Mucosa of descending colon (tissue), 3 donors: Measurements from ENCODE around the gene LINC01488. TPM values are rescaled to one million over a fixed set of nuclear protein-coding genes. Genes with fewer than 3 reads are reported as not detected.

Experiments
- ATAC-seq: fragments of 200-7000 bp; cut with Tn5 transposase; one replicate; pipeline ENCODE4 v1.9.1; 2020; ENCODE audit warnings: mild to moderate bottlenecking, moderate library complexity
- DNase-seq, 3 donors: peaks; one replicate each; pipeline ENCODE4 v3.0.0-alpha.2; 2020
- H3K36me3 ChIP-seq: fragments of 200-600 bp; one replicate; pipeline ENCODE4 v1.8.0; 2021; ENCODE audit warnings: low read depth, mild to moderate bottlenecking
- H3K4me1 ChIP-seq: fragments of 200-600 bp; one replicate; pipeline ENCODE4 v1.8.0; 2021; ENCODE audit warnings: low read depth, mild to moderate bottlenecking
- H3K4me3 ChIP-seq: fragments of 200-600 bp; one replicate; pipeline ENCODE4 v1.8.0; 2021; ENCODE audit warnings: mild to moderate bottlenecking
- H3K9me3 ChIP-seq: fragments of 200-600 bp; one replicate; pipeline ENCODE4 v1.8.0; 2021; ENCODE audit warnings: mild to moderate bottlenecking
- intact Hi-C, 2 donors: fragments of 100-400 bp; cut with DNase I in 1 of 2; cut with micrococcal nuclease in 1 of 2; formaldehyde crosslinking; loops; one replicate each; pipeline versions ENCODE4 v1.11.0 to v1.11.1; 2022; cut with DNase I, micrococcal nuclease
- total RNA-seq, 3 donors: library from RNA; stranded (reverse); fragmentation: NEBNext Ultra II Directional in 2 of 3; extraction: Animal tissue kit (Norgen Biotek cat#: 25700) in 2 of 3; gene quantifications; one replicate each; pipeline versions ENCODE4 v1.2.1 to v1.2.4, GENCODE V29; 2021 to 2023
- TF ChIP-seq, protein P1 (sequence below): fragments of 200-600 bp; IDR thresholded peaks from one replicate; pipeline ENCODE4 v1.8.0; 2022; ENCODE audit warnings: antibody characterized with exemption, mild to moderate bottlenecking
- donor health status: DM: no; HTN: no; CAD: no; lungs with moderate emphysema.
- donor health status: DM: no; HTN: no; CAD: no.
- donor health status: DM: no; HTN: yes; CAD: no.

LINC01488 gene
- total RNA-seq, 3 donors from 2014 or later, result not detected

- intact Hi-C loops, result no loop called here
- Histone ChIP-seq H3K4me3 (no peak overlapping the region), H3K36me3 (no peaks in the 10 kb centered on the region), H3K9me3 (no peaks in the 10 kb centered on the region), H3K4me1 (peaks cover 14% of the 10 kb centered on the region)
- DNase-seq, result no peak
- ATAC-seq, result no peak
- TF ChIP-seq, protein P1, sequence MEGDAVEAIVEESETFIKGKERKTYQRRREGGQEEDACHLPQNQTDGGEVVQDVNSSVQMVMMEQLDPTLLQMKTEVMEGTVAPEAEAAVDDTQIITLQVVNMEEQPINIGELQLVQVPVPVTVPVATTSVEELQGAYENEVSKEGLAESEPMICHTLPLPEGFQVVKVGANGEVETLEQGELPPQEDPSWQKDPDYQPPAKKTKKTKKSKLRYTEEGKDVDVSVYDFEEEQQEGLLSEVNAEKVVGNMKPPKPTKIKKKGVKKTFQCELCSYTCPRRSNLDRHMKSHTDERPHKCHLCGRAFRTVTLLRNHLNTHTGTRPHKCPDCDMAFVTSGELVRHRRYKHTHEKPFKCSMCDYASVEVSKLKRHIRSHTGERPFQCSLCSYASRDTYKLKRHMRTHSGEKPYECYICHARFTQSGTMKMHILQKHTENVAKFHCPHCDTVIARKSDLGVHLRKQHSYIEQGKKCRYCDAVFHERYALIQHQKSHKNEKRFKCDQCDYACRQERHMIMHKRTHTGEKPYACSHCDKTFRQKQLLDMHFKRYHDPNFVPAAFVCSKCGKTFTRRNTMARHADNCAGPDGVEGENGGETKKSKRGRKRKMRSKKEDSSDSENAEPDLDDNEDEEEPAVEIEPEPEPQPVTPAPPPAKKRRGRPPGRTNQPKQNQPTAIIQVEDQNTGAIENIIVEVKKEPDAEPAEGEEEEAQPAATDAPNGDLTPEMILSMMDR, result no peak
Observed at GRCh38 chr11:69482322-69482721, 859 bp downstream of the LINC01488 start.

DNA sequence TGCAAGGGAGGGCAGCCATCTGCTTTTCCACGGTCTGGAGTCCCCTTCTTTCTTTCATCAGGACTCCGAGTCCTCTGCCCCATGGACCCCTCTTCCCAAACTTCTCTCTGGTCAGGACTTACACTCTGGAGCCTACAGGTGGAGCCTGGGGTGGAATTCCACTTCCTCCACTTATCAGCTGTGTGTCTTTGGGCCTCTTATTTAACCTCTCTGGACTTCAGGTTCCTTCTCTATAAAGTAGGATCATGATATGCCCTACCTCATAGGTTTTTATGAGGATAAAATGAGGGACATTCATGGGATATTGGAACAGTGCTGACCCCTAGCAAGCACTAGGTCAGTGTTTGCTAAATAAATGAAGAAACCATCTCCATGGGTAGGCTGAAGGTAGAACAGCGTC is 1.7 kb downstream of the LINC01488 start:
- peak in 1 of 3 donors; percentile 10 for DNase-seq
- no peaks in the 10 kb centered on the region for H3K9me3 ChIP-seq
- H3K4me3 ChIP-seq, result no peak overlapping the region
- H3K36me3 ChIP-seq, result no peaks in the 10 kb centered on the region
- TF ChIP-seq, protein P1, result no peak
- ATAC-seq, result no peak
- peaks cover 14% of the 10 kb centered on the region for H3K4me1 ChIP-seq
- intact Hi-C loops, result no loop called here

- TF ChIP-seq, protein P1, result no peak
- peak in 2 of 3 donors; percentile 25 to 29 for DNase-seq
- intact Hi-C loops, result no loop called here
- Histone ChIP-seq H3K9me3 (no peaks in the 10 kb centered on the region), H3K4me3 (no peak overlapping the region), H3K4me1 (peaks cover 14% of the 10 kb centered on the region), H3K36me3 (no peaks in the 10 kb centered on the region)
- no peak for ATAC-seq
Observed at GRCh38 chr11:69483691-69484426, 2.4 kb downstream of the LINC01488 start.

DNA sequence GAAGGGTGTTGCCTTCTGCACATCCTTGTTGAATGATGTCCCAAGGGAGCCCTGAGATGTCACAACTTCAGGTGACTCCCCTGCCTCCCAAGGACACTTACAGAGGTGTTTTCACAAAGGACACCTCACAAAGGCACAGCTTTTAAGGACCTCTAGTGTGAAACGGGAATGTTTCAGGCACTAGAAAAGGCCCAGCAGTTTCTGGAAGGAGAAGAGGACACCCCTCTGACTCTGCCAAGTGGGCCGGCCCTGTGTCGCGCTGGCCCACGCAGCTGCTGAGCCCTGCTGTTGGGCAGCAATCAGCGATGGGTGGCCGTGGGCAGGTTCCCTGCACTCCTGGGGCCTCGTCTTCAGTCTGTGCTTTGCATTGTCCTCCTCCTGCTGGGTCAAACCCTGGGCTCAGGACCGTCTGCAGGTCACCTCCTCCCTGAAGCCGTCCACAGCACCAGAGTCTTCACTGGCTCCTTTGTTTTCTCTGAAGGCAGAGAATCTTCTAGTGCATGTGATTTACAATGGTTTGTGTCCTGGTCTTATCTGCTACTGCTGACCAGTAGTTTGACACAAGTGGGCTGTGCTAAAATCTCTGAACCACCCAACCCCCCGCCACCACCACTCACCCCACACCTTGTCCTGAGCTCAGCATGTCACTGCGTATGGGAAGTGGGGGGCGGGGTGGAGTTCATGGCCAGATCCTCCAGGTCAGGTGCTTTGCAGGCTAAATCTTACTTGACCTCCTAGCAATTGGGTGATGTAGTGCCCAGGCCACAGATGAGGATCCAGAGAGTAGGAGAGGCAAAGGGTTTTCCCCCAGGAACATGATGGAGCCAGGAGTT is 3.2 kb downstream of the LINC01488 start:
- peak in 1 of 3 donors; percentile 17 for DNase-seq
- peaks cover 14% of the 10 kb centered on the region for H3K4me1 ChIP-seq
- H3K9me3 ChIP-seq, result no peaks in the 10 kb centered on the region
- intact Hi-C loops, result no loop called here
- ATAC-seq, result no peak
- no peak overlapping the region for H3K4me3 ChIP-seq
- TF ChIP-seq, protein P1, result no peak
- no peaks in the 10 kb centered on the region for H3K36me3 ChIP-seq

GRCh38 chr11:69485337-69486041 is 4.0 kb downstream of the LINC01488 start:
- Histone ChIP-seq H3K36me3 (no peaks in the 10 kb centered on the region), H3K4me1 (peaks cover 7% of the 10 kb centered on the region), H3K9me3 (no peaks in the 10 kb centered on the region), H3K4me3 (no peak overlapping the region)
- DNase-seq, result peak in 1 of 3 donors; percentile 23
- TF ChIP-seq, protein P1, result no peak
- ATAC-seq, result no peak
- intact Hi-C loops, result no loop called here
